ENCODE measurements around the gene ADRA2B. TPM values are rescaled to one million over a fixed set of nuclear protein-coding genes. Genes with fewer than 3 reads are reported as not detected.

Gene ADRA2B
- total RNA-seq, 6 experiments from 2014 or later, result 1.7 to 8.1 (median 3.2) TPM

DNA sequence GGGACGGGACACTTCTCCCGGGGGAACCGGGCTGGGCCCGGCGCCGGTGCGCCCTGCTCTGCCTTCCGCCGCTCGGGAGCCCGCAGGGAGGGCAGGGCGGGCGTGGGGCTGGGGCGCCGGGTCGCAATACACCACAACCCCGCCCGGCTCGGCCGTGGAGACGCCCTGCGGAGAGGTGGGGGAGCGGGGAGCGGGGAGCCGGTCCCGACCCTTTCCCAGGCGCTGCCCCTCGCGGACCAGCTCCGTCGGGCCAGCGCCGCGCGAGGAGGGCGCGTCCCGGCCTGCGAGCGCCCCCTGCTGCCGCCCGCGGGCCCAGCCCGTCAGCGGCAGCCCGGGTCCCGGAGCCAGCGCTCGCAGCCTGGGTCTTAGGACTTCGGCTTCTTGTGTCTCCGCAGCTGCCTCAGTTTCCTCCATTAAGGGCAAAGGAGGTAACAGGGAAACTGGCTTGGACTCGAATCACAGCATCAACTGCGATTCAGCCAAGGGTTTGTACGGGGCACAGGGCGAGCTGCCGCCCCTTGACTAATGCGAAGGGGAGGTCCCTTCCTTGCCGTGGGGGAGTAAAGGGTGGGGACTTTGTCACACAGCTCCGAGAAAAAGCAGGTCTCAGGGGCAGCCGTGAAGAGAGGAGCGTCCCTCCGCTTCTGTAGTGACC lies 635 bp upstream of the ADRA2B start:
- H3K27me3 ChIP-seq, result no peaks in the 10 kb centered on the region
- no peaks in the 10 kb centered on the region for H3K36me3 ChIP-seq
- peak; percentile 79 to 93 (median 86) for ATAC-seq
- H3K4me1 ChIP-seq, result peaks cover 0 to 6% (median 0%) of the 10 kb centered on the region in 4 donors
- 2% methylated on average over 26 of the region's 62 CpGs for WGBS (ENCODE audit: insufficient coverage, low coverage, low lambda C conversion rate, missing lambda C conversion rate)
- peak overlapping the region in 1 of 3 donors; percentile 15 for H3K27ac ChIP-seq
- DNase-seq, result peak in 2 of 3 donors; percentile 57 to 59
- intact Hi-C loops (cut with DNase I), result no loop called here
- H3K4me3 ChIP-seq, result peak overlapping the region; percentile 59 to 63 (median 62)
- TF ChIP-seq CTCF (IDR thresholded peaks at IDR 0.05), result peak; percentile 68 to 95 (median 86)
- TF ChIP-seq POLR2A (IDR thresholded peaks at IDR 0.05), result no peak
- H3K9me3 ChIP-seq, result no peaks in the 10 kb centered on the region

GRCh38 chr2:96115631-96116423 lies 544 bp downstream of the ADRA2B start:
- no peaks in the 10 kb centered on the region for H3K9me3 ChIP-seq
- no peak for TF ChIP-seq POLR2A (IDR thresholded peaks at IDR 0.05)
- no peak for TF ChIP-seq CTCF (IDR thresholded peaks at IDR 0.05)
- intact Hi-C loops (cut with DNase I), result no loop called here
- H3K27me3 ChIP-seq, result no peaks in the 10 kb centered on the region
- ATAC-seq (no peak), DNase-seq (peak in 2 of 3 donors; percentile 18 to 51)
- peaks cover 0 to 6% (median 0%) of the 10 kb centered on the region in 4 donors for H3K4me1 ChIP-seq
- no peaks in the 10 kb centered on the region for H3K36me3 ChIP-seq
- WGBS (ENCODE audit: insufficient coverage, low coverage, low lambda C conversion rate, missing lambda C conversion rate), result 35% methylated on average over 8 of the region's 77 CpGs
- no peak overlapping the region for H3K27ac ChIP-seq
- H3K4me3 ChIP-seq, result peak overlapping the region; percentile 59 to 63 (median 62)

DNA sequence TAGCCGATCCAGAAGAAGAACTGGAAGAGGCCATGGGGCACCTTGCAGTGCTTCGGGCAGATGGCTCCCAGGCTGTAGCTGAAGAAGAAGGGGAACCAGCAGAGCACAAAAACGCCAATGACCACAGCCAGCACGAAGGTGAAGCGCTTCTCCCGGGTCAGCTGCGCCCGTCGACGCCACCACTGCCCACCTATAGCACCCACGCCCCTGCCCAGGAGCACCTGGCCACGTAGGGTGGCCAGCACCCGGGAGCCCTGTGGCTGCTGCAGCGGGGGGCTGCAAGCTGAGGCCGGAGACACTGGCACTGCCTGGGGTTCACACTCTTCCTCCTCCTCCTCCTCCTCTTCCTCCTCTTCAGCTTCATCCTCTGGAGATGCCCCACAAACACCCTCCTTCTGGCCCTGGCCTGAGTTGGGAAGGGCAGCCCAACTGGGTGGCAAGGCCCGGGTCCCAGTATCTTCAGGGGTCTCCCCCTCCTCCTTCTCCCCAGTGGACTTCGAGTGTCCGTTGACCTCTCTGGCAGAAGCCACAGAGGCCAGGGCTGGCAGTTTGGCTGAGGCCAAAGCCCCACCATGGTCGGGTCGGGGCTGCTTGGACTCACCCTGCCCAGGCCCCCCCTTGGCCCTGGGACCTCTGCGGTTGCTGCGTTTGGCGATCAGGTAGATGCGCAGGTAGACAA lies 1.3 kb downstream of the ADRA2B start:
- TF ChIP-seq CTCF (IDR thresholded peaks at IDR 0.05) (no peak), POLR2A (IDR thresholded peaks at IDR 0.05) (no peak)
- Histone ChIP-seq H3K27me3 (no peaks in the 10 kb centered on the region), H3K4me3 (peak overlapping the region in 2 of 3 donors; percentile 16 to 63), H3K4me1 (peaks cover 0 to 6% (median 0%) of the 10 kb centered on the region in 4 donors), H3K9me3 (no peaks in the 10 kb centered on the region), H3K27ac (no peak overlapping the region), H3K36me3 (no peaks in the 10 kb centered on the region)
- no peak for ATAC-seq
- WGBS (ENCODE audit: insufficient coverage, low coverage, low lambda C conversion rate, missing lambda C conversion rate), result 47% methylated on average over 4 of the region's 24 CpGs
- intact Hi-C loops (cut with DNase I), result no loop called here
- peak in 2 of 3 donors; percentile 15 to 46 for DNase-seq

- intact Hi-C loops (cut with DNase I), result no loop called here
- WGBS (ENCODE audit: insufficient coverage, low coverage, low lambda C conversion rate, missing lambda C conversion rate), result 60% methylated on average over 1 of the region's 13 CpGs
- ATAC-seq (no peak), DNase-seq (peak in 2 of 3 donors; percentile 16 to 37)
- TF ChIP-seq CTCF (IDR thresholded peaks at IDR 0.05), result no peak
- no peak for TF ChIP-seq POLR2A (IDR thresholded peaks at IDR 0.05)
- Histone ChIP-seq H3K9me3 (no peaks in the 10 kb centered on the region), H3K27ac (no peak overlapping the region), H3K27me3 (no peaks in the 10 kb centered on the region), H3K4me1 (peaks cover 0 to 6% (median 0%) of the 10 kb centered on the region in 4 donors), H3K4me3 (peak overlapping the region in 2 of 3 donors; percentile 16 to 63), H3K36me3 (no peaks in the 10 kb centered on the region)
These were observed 1.8 kb downstream of the ADRA2B start for GRCh38 chr2:96114546-96114902.
